NCI-H2029 (cell line): ENCODE results near the gene PORCN.

Experiments
- DNase-seq: peaks from one replicate; lab custom pipeline; 2025; lab: John Stamatoyannopoulos, UW

Gene PORCN

DNA sequence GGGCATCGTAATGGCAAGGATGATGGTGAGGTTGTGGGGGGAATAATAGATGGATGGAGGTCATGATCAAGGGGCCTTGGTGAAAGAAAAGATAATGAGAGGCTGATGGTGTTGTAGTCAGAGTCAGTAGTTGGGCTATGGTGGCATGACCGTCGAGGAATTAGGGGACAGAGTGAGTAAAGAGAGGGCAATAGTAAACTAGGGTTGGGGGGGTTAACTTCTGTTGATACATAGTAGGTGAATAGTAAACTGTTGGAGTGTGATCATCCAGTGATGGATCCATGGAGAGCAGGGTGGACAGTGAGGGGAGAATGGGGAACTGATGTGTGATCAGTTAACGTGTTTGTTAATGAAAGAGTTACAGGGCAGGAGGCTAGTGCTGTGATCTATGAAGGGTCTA is 31.9 kb upstream of the PORCN start:
- no peak for DNase-seq

DNA sequence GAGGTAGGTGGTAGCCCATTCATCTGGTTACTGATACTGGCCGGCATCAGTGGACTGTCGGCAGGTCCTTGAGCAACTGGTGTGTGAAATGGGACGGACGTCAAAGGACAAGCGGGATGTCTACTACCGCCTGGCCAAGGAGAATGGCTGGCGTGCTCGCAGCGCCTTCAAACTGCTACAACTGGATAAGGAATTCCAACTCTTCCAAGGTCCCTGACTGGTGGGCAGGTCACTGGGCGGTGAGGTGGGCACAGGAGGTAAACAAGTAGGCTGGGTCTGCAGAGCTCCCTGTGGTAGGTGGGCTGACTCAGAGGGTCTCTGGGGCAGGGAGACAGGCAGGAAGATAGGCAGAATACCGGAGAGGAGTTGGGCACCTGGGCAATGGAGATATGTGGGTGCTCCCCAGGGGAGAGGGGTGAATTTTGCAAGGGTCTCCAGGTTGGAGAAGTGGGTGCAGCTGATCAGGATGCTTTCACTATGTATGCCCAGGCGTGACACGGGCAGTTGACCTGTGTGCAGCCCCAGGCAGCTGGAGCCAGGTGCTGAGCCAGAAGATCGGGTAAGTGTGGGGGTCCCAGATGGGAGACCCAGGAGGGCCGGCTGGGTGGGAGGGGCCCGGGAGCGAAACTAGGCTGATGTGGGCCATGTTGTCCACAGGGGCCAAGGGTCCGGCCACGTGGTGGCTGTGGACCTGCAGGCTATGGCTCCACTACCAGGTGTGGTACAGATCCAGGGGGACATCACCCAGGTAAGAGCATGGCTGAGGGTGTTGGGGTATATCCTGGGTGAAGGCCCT is 30.6 kb upstream of the PORCN start:
- no peak for DNase-seq

DNA sequence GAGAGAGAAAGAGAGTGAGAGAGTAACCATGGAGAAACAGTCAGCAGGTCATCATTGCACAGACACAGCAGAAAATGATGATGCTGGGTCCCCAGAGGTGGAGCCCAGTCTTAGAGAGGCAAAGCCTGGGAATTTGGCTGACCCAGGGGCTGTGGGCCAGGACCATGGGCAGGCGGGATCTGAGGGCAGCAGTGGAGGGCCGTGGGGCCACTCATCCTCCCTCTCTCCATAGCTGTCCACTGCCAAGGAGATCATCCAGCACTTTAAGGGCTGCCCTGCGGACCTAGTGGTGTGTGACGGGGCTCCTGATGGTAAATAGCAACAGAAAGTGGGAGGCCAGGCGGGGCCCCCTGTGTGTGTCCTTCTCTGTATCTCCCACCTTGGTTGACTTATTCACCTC is 30.0 kb upstream of the PORCN start:
- DNase-seq = no peak

DNA sequence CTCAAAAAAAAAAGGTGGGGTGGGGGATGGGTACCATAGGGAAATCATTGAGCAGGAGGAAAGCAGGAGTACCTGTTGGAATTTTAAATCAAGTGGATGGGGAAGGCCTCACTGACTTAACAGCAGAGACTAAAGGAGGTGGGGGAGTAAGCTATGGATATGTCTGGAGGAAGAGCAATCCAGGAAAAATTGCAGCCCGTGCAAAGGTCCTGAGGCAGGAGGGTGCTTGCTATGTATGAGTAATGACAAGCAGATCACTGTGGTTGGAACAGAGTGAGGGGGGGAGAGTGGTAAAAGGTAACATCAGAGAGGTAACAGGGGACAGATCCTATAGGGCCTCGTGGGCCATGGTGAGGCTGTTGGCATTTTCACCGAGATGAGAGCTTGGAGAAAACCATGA is 28.6 kb upstream of the PORCN start:
- DNase-seq = no peak

DNA sequence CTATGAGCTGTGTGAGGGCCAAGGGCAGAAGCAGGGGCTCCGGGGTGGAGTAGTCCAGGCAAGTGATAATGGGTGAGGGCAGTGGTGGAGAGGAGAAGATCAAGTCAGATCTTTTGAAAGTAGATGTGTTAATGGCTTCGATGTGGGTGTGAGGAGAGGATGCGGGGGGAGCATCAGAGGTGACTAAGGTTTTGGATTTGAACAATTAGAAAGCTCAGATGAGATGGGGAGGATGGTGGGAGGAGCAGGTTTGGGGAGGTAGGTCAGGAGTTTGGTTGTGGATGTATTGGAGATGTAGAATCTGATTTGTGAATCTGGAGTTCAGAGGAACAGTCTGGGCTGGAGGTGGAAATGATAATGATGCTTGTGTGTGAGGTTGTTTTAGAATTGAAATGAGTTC is 28.2 kb upstream of the PORCN start:
- no peak for DNase-seq

DNA sequence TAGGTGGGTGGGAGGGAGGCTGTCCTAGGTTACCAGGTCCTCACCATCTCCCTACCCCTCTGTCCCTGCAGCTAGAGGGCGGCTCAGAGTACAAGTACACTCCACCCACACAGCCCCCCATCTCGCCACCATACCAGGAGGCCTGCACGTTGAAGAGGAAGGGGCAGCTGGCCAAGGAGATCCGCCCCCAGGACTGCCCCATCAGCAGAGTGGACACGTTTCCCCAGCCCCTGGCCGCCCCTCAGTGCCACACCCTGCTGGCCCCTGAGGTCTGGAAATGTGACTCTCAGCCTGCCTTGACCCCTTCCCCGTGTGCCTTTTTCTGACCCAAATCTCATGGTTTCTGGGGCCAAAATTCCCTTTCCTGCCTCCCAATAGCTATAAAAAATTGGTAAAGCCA is 26.3 kb upstream of the PORCN start:
- no peak for DNase-seq

DNA sequence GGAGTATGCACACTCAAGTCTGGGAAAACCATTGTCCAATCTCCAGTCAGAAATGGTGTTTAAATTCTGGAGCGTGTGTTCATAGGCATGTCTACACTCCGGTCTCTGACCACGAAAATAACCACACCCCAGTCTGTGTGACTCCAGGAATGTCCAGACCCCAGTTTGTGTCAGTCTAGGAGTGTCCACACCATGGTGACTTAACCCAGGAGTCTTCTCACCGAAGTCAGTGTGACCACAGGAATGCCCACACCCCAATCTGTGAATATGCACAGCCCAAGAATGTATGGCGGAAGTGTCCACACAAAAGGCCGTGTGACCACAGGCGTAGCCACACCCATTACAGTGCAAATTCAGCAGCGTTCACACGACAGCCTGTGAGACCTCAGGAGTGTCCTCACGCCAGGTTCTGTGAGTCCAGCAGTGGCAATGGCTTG is 21.4 kb upstream of the PORCN start:
- DNase-seq = no peak

DNA sequence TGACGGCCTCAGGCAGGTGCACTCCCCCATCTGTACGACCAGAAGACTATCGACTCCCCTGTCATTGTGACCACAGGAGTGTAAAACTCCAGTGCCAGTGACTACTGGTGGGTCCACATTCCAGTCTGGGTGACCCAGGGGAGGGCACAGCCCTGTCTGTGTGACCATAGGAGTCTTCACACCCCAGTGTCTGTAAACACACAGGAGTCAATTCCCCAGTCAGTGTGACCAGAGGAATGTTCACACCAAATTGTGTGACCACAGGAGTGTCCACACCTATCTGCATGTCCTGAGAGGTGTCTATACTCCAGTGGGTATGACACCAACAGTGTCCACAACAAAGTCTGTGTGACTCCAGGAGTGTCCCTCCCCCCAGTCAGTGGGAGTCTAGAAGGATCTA is 20.8 kb upstream of the PORCN start:
- DNase-seq = no peak

DNA sequence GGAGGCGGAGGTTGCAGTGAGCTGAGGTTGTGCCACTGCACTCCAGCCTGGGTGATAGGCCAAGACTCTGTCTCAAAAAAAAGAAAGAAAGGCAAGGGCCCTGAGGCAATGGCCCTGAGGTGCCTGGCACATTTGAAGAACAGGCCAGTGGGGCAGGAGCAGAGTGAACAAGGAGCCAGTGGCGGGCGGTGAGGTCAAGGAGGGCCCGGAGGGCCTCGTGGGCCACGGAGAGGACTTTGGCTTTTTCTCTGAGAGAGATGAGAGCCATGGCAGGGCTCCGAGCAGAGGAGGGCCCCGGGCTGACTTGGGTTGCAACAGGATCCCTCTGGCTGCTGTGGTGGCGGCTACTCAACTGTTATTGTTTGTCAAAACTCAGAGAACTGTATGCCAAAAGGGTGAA is 19.5 kb upstream of the PORCN start:
- no peak for DNase-seq

DNA sequence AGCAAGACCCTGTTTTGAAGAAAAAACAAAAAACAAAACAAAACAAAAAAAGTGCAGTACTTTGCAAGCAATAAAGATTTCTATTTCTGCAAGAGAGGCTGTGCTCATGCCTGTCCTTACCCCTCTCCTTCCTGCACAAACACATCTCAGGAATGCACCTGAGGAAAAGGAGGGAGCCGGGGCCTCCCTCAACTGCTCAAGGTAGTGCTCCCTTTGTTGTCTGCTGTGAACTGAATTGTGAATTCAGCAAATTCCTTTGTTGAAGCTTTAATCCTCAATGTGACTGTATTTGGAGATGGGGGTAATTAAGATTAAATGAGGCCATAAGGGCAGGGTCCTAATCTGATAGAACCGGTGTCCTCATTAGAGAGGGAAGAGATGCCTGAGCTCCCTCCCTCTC is 18.9 kb upstream of the PORCN start:
- DNase-seq = no peak

DNA sequence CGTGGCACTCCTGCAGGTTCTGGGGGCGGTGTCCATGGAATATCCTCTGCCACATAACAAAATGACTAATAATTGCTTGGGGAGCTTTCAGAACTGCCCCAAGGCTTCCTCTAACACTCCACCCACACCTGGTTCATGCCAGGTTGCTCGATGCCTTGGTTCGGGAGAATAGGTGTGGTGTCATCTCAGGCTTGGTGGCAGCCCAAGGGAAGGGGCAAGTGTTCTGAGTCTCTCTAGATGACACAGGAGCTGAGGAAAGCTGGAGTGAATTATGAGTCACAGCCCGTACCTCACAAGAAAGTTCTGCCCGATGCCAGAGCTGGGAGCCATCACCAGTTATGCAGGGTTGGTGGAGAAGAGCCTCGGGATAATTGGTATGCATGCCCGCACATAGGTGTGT is 18.1 kb upstream of the PORCN start:
- DNase-seq = no peak

DNA sequence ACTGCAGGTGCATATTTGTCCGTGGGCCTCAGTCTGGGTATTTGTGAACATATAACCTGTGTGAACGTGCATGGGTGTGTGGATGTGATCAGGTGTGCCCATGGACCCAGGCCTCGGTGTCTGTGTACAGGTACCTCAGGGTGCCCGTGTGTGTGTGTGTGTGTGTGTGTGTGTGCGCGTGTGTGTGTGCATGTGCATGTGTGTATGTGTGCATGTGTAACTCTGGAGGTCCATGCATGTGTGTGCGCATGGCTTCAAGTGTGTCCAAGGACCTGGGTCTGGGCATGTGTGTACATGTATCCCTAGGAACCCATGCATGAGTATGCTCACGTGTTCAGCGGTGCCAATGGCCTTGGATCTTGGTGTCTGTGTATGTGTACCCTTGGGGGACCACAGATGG is 17.0 kb upstream of the PORCN start:
- no peak for DNase-seq

DNA sequence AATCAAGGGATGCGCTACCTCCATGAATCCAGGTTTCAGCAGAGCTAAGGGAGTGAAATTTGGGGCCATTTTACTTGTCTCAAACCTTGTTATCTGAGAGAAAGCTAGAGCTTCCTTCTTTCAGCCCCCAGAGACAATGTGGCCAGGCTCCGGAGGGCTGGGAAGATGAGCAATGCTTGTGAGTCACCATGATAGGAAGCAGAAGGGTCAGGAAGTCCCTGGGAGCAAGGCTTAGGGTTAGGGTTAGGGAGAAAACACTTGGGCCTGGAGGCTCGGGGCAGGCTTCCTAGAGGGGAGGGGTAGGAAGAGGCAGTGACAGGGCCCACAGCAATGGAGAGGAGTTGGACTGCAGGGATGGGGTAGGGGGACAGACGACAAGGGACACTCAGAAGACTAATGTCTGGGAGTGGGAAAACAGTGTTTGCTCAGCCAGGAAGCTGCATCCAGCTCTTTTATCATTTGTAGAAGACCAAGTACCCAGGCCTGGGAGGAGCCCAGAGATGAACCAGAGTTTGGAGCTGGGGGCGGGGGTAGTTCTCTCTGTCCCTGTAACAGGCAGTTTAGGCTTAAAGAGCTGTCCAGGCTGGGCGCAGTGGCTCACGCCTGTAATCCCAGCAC is 16.4 kb upstream of the PORCN start:
- DNase-seq = no peak

DNA sequence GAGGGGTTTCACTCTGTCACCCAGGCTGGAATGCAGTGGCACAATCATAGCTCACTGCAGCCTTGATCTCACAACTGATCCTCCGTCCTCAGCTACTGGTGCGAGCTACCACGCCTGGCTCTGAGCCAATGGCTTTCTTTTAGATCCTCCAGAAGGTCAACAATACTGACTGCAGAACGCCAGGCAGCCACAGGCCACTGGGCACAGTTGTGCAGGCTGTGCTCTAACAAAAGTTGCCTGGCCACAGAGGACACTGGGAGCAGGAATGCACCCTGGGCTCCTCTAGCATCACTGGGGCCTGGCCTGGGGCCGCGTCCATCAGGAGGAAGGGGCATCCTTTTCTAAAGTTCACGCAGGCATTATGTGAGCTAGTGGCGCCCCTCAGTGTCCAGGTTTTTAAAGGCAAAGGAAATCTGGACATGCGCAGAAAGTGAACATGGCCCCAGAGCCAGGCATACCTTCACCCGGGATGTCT is 14.9 kb upstream of the PORCN start:
- DNase-seq = no peak

DNA sequence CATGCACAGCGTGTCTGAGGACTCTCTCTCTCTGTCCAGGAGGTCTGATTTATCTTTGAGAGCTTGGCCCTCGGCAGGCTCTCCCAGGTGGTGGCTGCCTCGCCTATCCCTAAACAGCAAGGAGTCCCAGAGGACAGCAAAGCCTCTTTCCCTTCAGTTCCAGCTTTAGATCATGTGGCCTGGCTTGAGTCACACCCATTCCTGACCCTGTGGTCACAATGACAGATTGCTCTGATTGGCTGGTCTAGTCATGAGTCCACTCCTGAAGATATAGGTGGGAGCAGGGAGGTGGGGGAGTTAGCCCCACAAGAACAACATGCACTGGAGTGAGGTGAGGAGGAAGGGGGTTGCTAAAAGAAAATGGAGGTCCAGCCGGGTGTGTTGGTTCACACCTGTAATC is 12.1 kb upstream of the PORCN start:
- no peak for DNase-seq

DNA sequence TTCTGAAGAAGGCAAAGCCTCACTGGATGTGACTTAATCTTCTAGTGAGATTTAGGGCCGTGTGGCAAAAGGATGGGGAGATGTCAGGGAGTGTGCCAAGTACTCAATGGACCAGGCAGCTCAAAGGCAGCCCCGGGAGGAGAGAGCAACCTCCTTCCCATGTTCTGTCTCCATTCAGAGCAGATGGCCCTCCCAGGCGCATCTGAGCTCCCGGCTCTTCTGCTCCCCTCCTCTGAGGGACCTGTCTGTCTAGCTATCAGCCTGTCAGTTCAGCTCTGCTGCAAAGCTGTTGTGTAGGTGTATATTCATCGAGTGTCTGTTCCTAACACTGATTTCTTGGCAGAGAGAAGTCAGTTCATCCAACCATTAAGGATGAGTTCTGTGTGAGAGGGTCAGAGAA is 10.9 kb upstream of the PORCN start:
- no peak for DNase-seq

DNA sequence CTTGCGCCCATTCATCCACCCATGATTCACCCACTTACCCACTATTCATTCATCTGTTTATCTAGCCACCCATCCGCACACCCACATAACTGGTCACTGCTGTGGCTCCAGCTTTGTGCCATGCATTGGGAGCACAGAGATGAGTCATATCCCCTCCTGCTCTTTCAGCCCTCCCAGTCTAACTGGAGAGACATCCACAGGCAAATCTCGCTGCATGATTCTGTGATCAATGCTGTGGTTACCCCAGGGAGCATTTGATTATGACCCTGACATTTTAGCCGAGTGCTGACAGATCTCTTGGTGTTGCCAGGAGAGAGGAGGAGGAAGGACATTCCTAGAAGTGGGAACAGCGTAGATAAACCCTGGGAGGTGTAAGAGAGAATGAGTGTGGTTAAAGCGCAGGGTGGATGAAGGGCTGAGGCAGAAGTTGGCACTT is 10.4 kb upstream of the PORCN start:
- no peak for DNase-seq

DNA sequence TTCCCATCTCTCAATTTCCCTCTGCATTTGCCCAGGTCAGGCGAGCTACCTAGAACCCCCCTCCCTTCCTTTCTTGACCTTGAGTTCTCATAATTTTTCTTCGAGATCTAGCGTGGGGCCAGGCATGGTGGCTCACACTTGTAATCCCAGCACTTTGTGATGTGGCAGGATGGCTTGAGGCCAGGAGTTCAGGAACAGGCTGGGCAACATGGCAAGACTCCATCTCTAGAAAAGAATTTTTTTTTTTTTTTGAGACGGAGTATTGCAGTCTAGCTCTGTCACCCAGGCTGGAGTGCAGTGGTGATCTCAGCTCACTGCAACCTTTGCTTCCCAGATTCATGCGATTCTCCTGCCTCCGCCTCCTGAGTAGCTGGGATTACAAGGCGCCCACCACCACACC is 4.5 kb upstream of the PORCN start:
- DNase-seq = no peak

DNA sequence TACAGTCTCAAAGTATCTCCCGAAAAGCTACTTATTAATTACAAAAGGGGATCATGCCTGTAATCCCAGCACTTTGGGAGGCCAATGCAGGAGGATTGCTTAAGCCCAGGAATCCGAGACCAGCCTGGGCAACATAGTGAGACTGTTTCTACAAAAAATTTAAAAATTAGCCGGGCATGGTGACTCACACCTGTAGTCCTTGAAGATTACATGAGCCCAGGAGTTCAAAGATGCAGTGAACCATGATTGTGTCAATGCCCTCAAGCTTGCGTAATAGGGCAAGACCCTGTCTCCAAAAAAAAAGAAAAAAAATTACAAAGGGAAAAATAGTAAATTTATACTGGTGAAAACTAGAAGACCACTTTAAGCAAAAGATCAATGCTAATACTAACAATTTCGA is 3.3 kb upstream of the PORCN start:
- no peak for DNase-seq

DNA sequence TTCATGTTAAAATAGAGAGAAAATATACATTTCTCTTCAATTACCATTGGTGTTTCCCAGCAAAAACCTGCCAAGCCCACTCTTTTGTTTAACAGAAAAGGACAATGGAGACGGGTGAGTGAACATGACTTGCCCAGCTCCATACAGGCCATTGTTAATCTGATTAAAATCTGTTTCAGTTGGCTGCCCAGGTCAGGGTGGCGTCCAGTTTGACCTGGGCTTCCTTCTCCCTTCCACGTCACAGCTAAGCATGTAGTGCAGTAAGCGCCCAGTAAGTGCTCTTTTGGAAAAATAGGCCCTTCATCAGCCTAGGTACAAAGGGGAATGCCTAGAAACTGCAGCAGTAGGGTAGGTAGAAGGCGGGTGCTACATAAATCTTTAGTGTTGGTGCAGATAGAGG is 1.5 kb upstream of the PORCN start:
- DNase-seq = no peak

DNA sequence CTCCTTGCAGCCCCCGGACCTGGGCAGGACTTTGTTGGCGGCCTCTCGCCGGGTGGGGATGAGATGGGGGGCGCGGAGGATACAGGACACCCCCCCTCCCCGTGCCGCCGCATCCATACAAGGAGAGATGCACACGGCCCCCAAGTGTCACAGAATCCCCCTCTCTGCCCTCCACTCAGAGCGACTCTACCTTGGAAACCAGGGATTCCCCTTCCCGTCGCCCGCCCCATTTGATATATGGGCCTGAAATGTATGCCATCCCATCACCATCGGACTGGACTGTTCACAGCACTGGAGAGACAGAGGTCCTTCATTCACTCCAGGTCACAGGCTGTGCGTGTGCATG is 426 bp downstream of the PORCN start:
- DNase-seq = no peak

DNA sequence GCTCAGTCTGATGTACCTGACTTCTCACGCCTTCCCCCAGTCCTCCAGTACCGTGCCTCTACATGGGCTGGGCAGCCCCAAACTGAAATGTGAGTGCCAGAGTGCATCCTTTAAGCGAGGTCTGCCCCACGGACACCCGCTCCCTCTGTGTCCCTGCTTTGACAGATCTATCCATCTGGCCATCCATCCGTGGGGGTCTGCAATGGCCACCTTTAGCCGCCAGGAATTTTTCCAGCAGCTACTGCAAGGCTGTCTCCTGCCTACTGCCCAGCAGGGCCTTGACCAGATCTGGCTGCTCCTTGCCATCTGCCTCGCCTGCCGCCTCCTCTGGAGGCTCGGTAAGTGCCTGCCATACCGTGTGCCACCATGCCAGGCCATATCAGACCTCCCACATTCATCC is 827 bp downstream of the PORCN start:
- no peak for DNase-seq

DNA sequence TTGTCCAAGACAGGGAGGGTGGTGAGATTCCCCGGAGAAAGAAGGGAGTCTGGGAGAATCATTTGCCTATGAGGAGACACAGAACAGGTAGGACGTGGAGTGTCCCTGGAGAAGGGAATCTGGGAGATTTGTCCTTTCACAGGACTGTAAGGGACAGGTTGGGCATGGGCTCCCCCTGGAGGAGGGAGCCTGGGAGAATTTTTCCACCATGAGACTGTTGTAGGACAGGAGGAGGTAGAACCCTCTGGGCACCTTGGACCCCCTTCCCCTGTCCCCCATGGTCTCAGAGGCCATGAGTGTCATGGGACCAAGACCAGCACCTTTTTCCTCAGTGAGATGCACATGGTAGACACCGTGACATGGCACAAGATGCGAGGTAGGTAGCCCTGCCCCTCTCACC is 2.8 kb downstream of the PORCN start:
- no peak for DNase-seq

DNA sequence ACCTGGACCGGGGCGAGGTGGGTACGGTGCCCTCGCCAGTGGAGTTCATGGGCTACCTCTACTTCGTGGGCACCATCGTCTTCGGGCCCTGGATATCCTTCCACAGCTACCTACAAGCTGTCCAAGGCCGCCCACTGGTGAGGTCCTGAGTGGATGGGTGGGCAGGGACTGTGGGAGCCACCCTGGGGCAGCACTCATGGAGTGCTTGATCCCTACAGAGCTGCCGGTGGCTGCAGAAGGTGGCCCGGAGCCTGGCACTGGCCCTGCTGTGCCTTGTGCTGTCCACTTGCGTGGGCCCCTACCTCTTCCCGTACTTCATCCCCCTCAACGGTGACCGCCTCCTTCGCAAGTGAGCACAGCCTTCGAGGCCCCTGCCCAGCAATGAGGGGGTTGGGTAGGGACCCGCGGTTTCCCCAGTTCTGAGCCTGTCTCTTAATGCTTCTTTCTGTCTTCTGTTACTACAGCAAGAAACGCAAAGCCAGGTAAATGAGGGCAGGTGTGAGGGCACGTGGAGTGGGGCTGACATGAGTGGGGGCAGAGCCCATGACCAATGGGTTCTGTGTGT is 3.7 kb downstream of the PORCN start:
- no peak for DNase-seq
